Nephron (organoid): Measurements from ENCODE around the gene SETD2.

Experiments
- H3K27ac Mint-ChIP-seq, 3 experiments: 2 replicates each; pipeline ENCODE4 v1.8.0; 2020; ENCODE audit warnings: mixed read lengths in 3 of 3, mild to moderate bottlenecking in 2 of 3, moderate library complexity in 1 of 3
- H3K27me3 Mint-ChIP-seq: 2 replicates; pipeline ENCODE4 v1.8.0; 2021; ENCODE audit warnings: low read depth, mild to moderate bottlenecking, moderate library complexity, mixed read lengths
- H3K36me3 Mint-ChIP-seq: 2 replicates; pipeline ENCODE4 v1.8.0; 2020; ENCODE audit warnings: low read depth, mixed read lengths
- H3K4me1 Mint-ChIP-seq: 2 replicates; pipeline ENCODE4 v1.8.0; 2020; ENCODE audit warnings: mixed read lengths
- H3K4me3 Mint-ChIP-seq, 3 experiments: 2 replicates each; pipeline ENCODE4 v1.8.0; 2020; ENCODE audit warnings: mild to moderate bottlenecking in 3 of 3, mixed read lengths in 3 of 3, moderate library complexity in 2 of 3
- H3K9me3 Mint-ChIP-seq: 2 replicates; pipeline ENCODE4 v1.8.0; 2020; ENCODE audit warnings: mixed read lengths
- CTCF ChIP-seq, 3 experiments: fragments of 200-600 bp; sonication (generic); IDR thresholded peaks; one replicate each; pipeline ENCODE4 v1.5.0; 2021; ENCODE audit warnings: antibody characterized with exemption in 3 of 3; ENCODE audit not compliant: unreplicated experiment in 3 of 3

Gene SETD2

GRCh38 chr3:47018269-47018611 is 145.7 kb downstream of the SETD2 start:
- H3K36me3 Mint-ChIP-seq, result peaks cover 45% of the 10 kb centered on the region
- TF ChIP-seq CTCF (IDR thresholded peaks at IDR 0.05; ENCODE audit: unreplicated experiment in 3 of 3), result no peak
- no peak overlapping the region for H3K4me3 Mint-ChIP-seq
- no peak overlapping the region for H3K27ac Mint-ChIP-seq
- H3K9me3 Mint-ChIP-seq, result no peaks in the 10 kb centered on the region
- no peaks in the 10 kb centered on the region for H3K27me3 Mint-ChIP-seq
- H3K4me1 Mint-ChIP-seq, result peaks cover 11% of the 10 kb centered on the region

GRCh38 chr3:47017504-47018268 is 146.2 kb downstream of the SETD2 start:
- peaks cover 45% of the 10 kb centered on the region for H3K36me3 Mint-ChIP-seq
- H3K27me3 Mint-ChIP-seq, result no peaks in the 10 kb centered on the region
- no peak overlapping the region for H3K4me3 Mint-ChIP-seq
- H3K9me3 Mint-ChIP-seq, result no peaks in the 10 kb centered on the region
- peaks cover 11% of the 10 kb centered on the region for H3K4me1 Mint-ChIP-seq
- TF ChIP-seq CTCF (IDR thresholded peaks at IDR 0.05; ENCODE audit: unreplicated experiment in 3 of 3), result no peak
- H3K27ac Mint-ChIP-seq, result peak overlapping the region in 2 of 3 experiments; percentile 38 to 42

- peak overlapping the region; percentile 38 to 50 (median 39) for H3K27ac Mint-ChIP-seq
- H3K36me3 Mint-ChIP-seq, result peaks cover 45% of the 10 kb centered on the region
- H3K4me1 Mint-ChIP-seq, result peaks cover 11% of the 10 kb centered on the region
- no peak overlapping the region for H3K4me3 Mint-ChIP-seq
- TF ChIP-seq CTCF (IDR thresholded peaks at IDR 0.05; ENCODE audit: unreplicated experiment in 3 of 3), result no peak
- H3K9me3 Mint-ChIP-seq, result no peaks in the 10 kb centered on the region
- no peaks in the 10 kb centered on the region for H3K27me3 Mint-ChIP-seq
Measured at GRCh38 chr3:47016934-47017435, 146.9 kb downstream of the SETD2 start.

GRCh38 chr3:47016086-47016933 is 147.6 kb downstream of the SETD2 start:
- Mint-ChIP-seq H3K27me3 (no peaks in the 10 kb centered on the region), H3K4me3 (no peak overlapping the region), H3K9me3 (no peaks in the 10 kb centered on the region), H3K27ac (peak overlapping the region in 1 of 3 experiments; percentile 38), H3K36me3 (peaks cover 45% of the 10 kb centered on the region), H3K4me1 (peaks cover 11% of the 10 kb centered on the region)
- TF ChIP-seq CTCF (IDR thresholded peaks at IDR 0.05; ENCODE audit: unreplicated experiment in 3 of 3), result no peak

GRCh38 chr3:47015151-47015550 is 148.8 kb downstream of the SETD2 start:
- peak overlapping the region; percentile 2 to 69 (median 52) for H3K27ac Mint-ChIP-seq
- peaks cover 44% of the 10 kb centered on the region for H3K36me3 Mint-ChIP-seq
- H3K4me3 Mint-ChIP-seq, result no peak overlapping the region
- peaks cover 11% of the 10 kb centered on the region for H3K4me1 Mint-ChIP-seq
- no peaks in the 10 kb centered on the region for H3K27me3 Mint-ChIP-seq
- TF ChIP-seq CTCF (IDR thresholded peaks at IDR 0.05; ENCODE audit: unreplicated experiment in 3 of 3), result no peak
- no peaks in the 10 kb centered on the region for H3K9me3 Mint-ChIP-seq
